H1 (cell line): ENCODE data around the gene PITPNB. TPM values are rescaled to one million over a fixed set of nuclear protein-coding genes. Genes with fewer than 3 reads are reported as not detected.

Experiments used
- CTCF ChIA-PET: fragments of 300-600 bp; sonication (Branson Sonifier 250); formaldehyde crosslinking; loops from one replicate; lab custom pipeline; 2021; ENCODE audit not compliant: partially characterized antibody; lab: Charles Lee
- POLR2A ChIA-PET: fragments of 300-600 bp; sonication (Branson Sonifier 250); formaldehyde crosslinking; loops from one replicate; lab custom pipeline; 2021; ENCODE audit warnings: inconsistent platforms; ENCODE audit not compliant: partially characterized antibody; lab: Charles Lee
- DNase-seq, 2 experiments: peaks; one replicate each; pipeline versions ENCODE4 v3.0.0 to v3.0.0-alpha.2; 2010 to 2022; ENCODE audit warnings: low spot score in 2 of 2, low read depth in 1 of 2, mixed read lengths in 1 of 2
- FAIRE-seq: peaks from 2 replicates; lab custom pipeline; 2011; peaks lifted over from hg19 to GRCh38; lab: Jason Lieb, UNC
- H2AFZ ChIP-seq: 2 replicates; pipeline ENCODE4 v1.8.1; 2012; ENCODE audit warnings: low read length, inconsistent platforms
- H2AK5ac ChIP-seq: 2 replicates; pipeline ENCODE4 v1.6.1; 2013; ENCODE audit warnings: low read depth, low read length
- H2BK120ac ChIP-seq: replicated peaks from 2 replicates; pipeline ENCODE3; 2013; ENCODE audit warnings: low read depth, low read length, inconsistent platforms
- H2BK12ac ChIP-seq: 2 replicates; pipeline ENCODE4 v1.6.1; 2013; ENCODE audit warnings: low read depth, low read length
- H2BK15ac ChIP-seq: 2 replicates; pipeline ENCODE4 v1.6.1; 2013; ENCODE audit warnings: low read length
- H2BK20ac ChIP-seq: 2 replicates; pipeline ENCODE4 v1.6.1; 2013; ENCODE audit warnings: low read length
- H2BK5ac ChIP-seq: 2 replicates; pipeline ENCODE4 v1.6.1; 2013; ENCODE audit warnings: low read depth, low read length
- H3K14ac ChIP-seq: 2 replicates; pipeline ENCODE4 v1.6.1; 2013; ENCODE audit warnings: inconsistent platforms; ENCODE audit not compliant: insufficient read length
- H3K18ac ChIP-seq: 2 replicates; pipeline ENCODE4 v1.6.1; 2013; ENCODE audit warnings: low read length; ENCODE audit errors: extremely low read depth
- H3K23ac ChIP-seq: 2 replicates; pipeline ENCODE4 v1.6.1; 2013; ENCODE audit warnings: inconsistent platforms; ENCODE audit not compliant: insufficient read length
- H3K23me2 ChIP-seq: 2 replicates; pipeline ENCODE4 v1.6.1; 2013; ENCODE audit warnings: low read depth, low read length
- H3K27ac ChIP-seq: 2 replicates; pipeline ENCODE4 v1.6.1; 2011; ENCODE audit warnings: low read depth, low read length, inconsistent platforms
- H3K27me3 ChIP-seq, 4 experiments: replicated peaks in 1 of 4; 1 replicate in 1 of 4; 2 replicates in 3 of 4; pipeline versions ENCODE4 v1.6.1 to v1.8.1; 2011 to 2013; ENCODE audit warnings: low read length in 3 of 4, mild to moderate bottlenecking in 3 of 4, inconsistent platforms in 2 of 4, mixed read lengths in 2 of 4, moderate library complexity in 1 of 4; ENCODE audit not compliant: control insufficient read depth in 3 of 4, insufficient read depth in 3 of 4; ENCODE audit errors: extremely low read depth in 1 of 4
- H3K36me3 ChIP-seq, 4 experiments: 2 replicates each; pipeline versions ENCODE4 v1.6.1 to v1.8.1; 2011 to 2013; ENCODE audit warnings: mild to moderate bottlenecking in 4 of 4, low read length in 3 of 4, moderate library complexity in 2 of 4, control low read depth in 1 of 4, inconsistent platforms in 1 of 4; ENCODE audit not compliant: insufficient read depth in 4 of 4, control insufficient read depth in 2 of 4
- H3K4ac ChIP-seq: replicated peaks from 2 replicates; pipeline ENCODE3; 2013; ENCODE audit warnings: low read length, low read depth, mixed read lengths, inconsistent platforms; ENCODE audit not compliant: insufficient read length
- H3K4me1 ChIP-seq, 4 experiments: replicated peaks in 1 of 4; 1 replicate in 1 of 4; 2 replicates in 3 of 4; pipeline versions ENCODE4 v1.6.1 to v1.8.1; 2011 to 2013; ENCODE audit warnings: low read length in 3 of 4, inconsistent platforms in 2 of 4, mixed read lengths in 1 of 4; ENCODE audit not compliant: insufficient read depth in 4 of 4, control insufficient read depth in 3 of 4
- H3K4me2 ChIP-seq, 2 experiments: 2 replicates each; pipeline versions ENCODE4 v1.6.1 to v1.8.1; 2011 to 2013; ENCODE audit warnings: low read depth in 2 of 2, low read length in 2 of 2, control low read depth in 1 of 2, inconsistent platforms in 1 of 2, mild to moderate bottlenecking in 1 of 2; ENCODE audit not compliant: insufficient read depth in 1 of 2
- H3K4me3 ChIP-seq, 4 experiments: fragments of 200-600, 300-600 bp in 1 of 4; sonication (generic), shearing (Covaris generic), sonication (Bioruptor Twin) in 1 of 4; 2 replicates each; pipeline versions ENCODE4 v1.5.1 to v1.8.1; 2011 to 2016; ENCODE audit warnings: low read length in 4 of 4, low read depth in 3 of 4, control low read depth in 2 of 4, inconsistent platforms in 2 of 4, mild to moderate bottlenecking in 2 of 4, mixed read lengths in 1 of 4, moderate library complexity in 1 of 4; ENCODE audit not compliant: insufficient read depth in 2 of 4; ENCODE audit errors: extremely low read depth in 1 of 4
- H3K56ac ChIP-seq: replicated peaks from 2 replicates; pipeline ENCODE3; 2013; ENCODE audit warnings: low read depth, mild to moderate bottlenecking, mixed read lengths, low read length, inconsistent platforms; ENCODE audit not compliant: insufficient read length
- H3K79me1 ChIP-seq: 2 replicates; pipeline ENCODE4 v1.6.1; 2013; ENCODE audit warnings: low read depth, low read length, control low read depth
- H3K79me2 ChIP-seq, 2 experiments: 2 replicates each; pipeline versions ENCODE4 v1.6.1 to v1.8.1; 2012 to 2013; ENCODE audit warnings: low read length in 2 of 2, mild to moderate bottlenecking in 2 of 2, inconsistent platforms in 1 of 2; ENCODE audit not compliant: insufficient read depth in 2 of 2, control insufficient read depth in 1 of 2
- H3K9ac ChIP-seq, 4 experiments: replicated peaks in 1 of 4; 1 replicate in 1 of 4; 2 replicates in 3 of 4; pipeline versions ENCODE4 v1.6.1 to v1.8.1; 2011 to 2013; ENCODE audit warnings: low read depth in 3 of 4, low read length in 3 of 4, control low read depth in 2 of 4, mild to moderate bottlenecking in 2 of 4, moderate library complexity in 2 of 4, inconsistent platforms in 1 of 4; ENCODE audit errors: extremely low read depth in 1 of 4
- H3K9me3 ChIP-seq, 2 experiments: 2 replicates each; pipeline versions ENCODE4 v1.6.1 to v1.8.1; 2012 to 2013; ENCODE audit warnings: mild to moderate bottlenecking in 2 of 2, moderate library complexity in 2 of 2, control low read depth in 1 of 2, inconsistent platforms in 1 of 2, low read depth in 1 of 2, low read length in 1 of 2, mixed read lengths in 1 of 2; ENCODE audit not compliant: insufficient read depth in 2 of 2
- H4K20me1 ChIP-seq, 2 experiments: replicated peaks in 1 of 2; 2 replicates each; pipeline versions ENCODE3 to v1.8.1; 2011 to 2013; ENCODE audit warnings: inconsistent platforms in 2 of 2, low read length in 2 of 2, mild to moderate bottlenecking in 1 of 2; ENCODE audit not compliant: insufficient read depth in 2 of 2, control insufficient read depth in 1 of 2
- H4K5ac ChIP-seq: 2 replicates; pipeline ENCODE4 v1.6.1; 2013; ENCODE audit warnings: low read length, low read depth, mixed read lengths, inconsistent platforms; ENCODE audit not compliant: insufficient read length
- H4K8ac ChIP-seq: 2 replicates; pipeline ENCODE4 v1.8.0; 2013; ENCODE audit warnings: mild to moderate bottlenecking, moderate library complexity, low read length, inconsistent platforms; ENCODE audit not compliant: insufficient read depth; ENCODE audit errors: extremely low read depth
- H4K91ac ChIP-seq: replicated peaks from 2 replicates; pipeline ENCODE3; 2013; ENCODE audit warnings: low read length, mixed read lengths, inconsistent platforms; ENCODE audit not compliant: insufficient read length
- KDM1A ChIP-seq: fragments of 200-600, 300-600 bp; sonication (generic); IDR thresholded peaks from 2 replicates; pipeline ENCODE4 v1.7.1; 2016; ENCODE audit warnings: mild to moderate bottlenecking, low read length, borderline replicate concordance
- POLR2A ChIP-seq, 2 experiments: IDR thresholded peaks; 1 replicate in 1 of 2; 2 replicates in 1 of 2; pipeline ENCODE4 v1.6.1; 2011; ENCODE audit warnings: low read depth in 2 of 2, low read length in 2 of 2, mild to moderate bottlenecking in 2 of 2; ENCODE audit errors: control extremely low read depth in 1 of 2
- WGBS, 2 experiments: shearing (Covaris generic) in 1 of 2; methylation state at CpG; one replicate each; pipeline versions ENCODE4 v1.1.6 to v1.1.7; 2013 to 2015; ENCODE audit warnings: low lambda C conversion rate in 2 of 2, mixed read lengths in 2 of 2, inconsistent platforms in 1 of 2, low coverage in 1 of 2, missing lambda C conversion rate in 1 of 2; ENCODE audit not compliant: insufficient replicate concordance in 2 of 2, insufficient coverage in 1 of 2, insufficient read length in 1 of 2; ENCODE audit errors: extremely low coverage in 1 of 2, missing lambda C conversion rate in 1 of 2; 5-methylcytosine and 5-hydroxymethylcytosine counted together
- polyA plus RNA-seq, 7 experiments: library from polyadenylated mRNA; depleted of rRNA in 3 of 7; stranded (reverse) in 5 of 7; unstranded in 2 of 7; fragments of >200 nt in 5 of 7; fragments of 200-250 nt in 2 of 7; gene quantifications; 1 replicate in 5 of 7; 2 replicates in 1 of 7; 4 replicates in 1 of 7; pipeline versions ENCODE4 v1.2.1 to v1.2.3, GENCODE V29; 2011 to 2013; ENCODE audit warnings: missing spikeins in 2 of 7, mixed read lengths in 2 of 7
- total RNA-seq: library from RNA; stranded (reverse); fragmentation: NEBNext Ultra II Directional; extraction: Animal tissue kit (Norgen Biotek cat#: 25700); gene quantifications from 2 replicates; pipeline ENCODE4 v1.2.1, GENCODE V29; 2021

Gene PITPNB
- total and polyA plus RNA-seq, 2 of the 8 experiments (the other 6 are each of a cell fraction or from before 2014, with no cell fraction given) = 24.6 to 89.3 TPM

GRCh38 chr22:27850000-27850521, 69.0 kb downstream of the PITPNB start:
- Histone ChIP-seq H2BK12ac (0 out of 2 replicates have a peak overlapping the region, but pooled peaks have one; percentile 11), H3K23me2 (no peaks in the 10 kb centered on the region; the same call in 1 of the 2 replicates), H4K20me1 (peaks cover 0 to 1% of the 10 kb centered on the region in 2 experiments), H3K4me3 (no peak overlapping the region), H2AK5ac (no peak overlapping the region), H3K4me2 (peak overlapping the region; percentile 1 to 53; a peak in 1 of 4 replicates), H3K9me3 (no peaks in the 10 kb centered on the region), H3K4ac (no peak overlapping the region), H3K23ac (no peak overlapping the region), H2BK20ac (no peak overlapping the region), H3K18ac (peak overlapping the region; percentile 24; the same call in 1 of the 2 replicates), H3K56ac (no peak overlapping the region), H3K9ac (no peak overlapping the region; a peak in 3 of 7 replicates), H3K27me3 (no peaks in the 10 kb centered on the region), H4K8ac (no peak overlapping the region), H2BK120ac (peak overlapping the region; percentile 31), H2BK15ac (no peak overlapping the region), H3K4me1 (peaks cover 7 to 21% (median 17%) of the 10 kb centered on the region in 4 experiments), H2BK5ac (0 out of 2 replicates have a peak overlapping the region, but pooled peaks have one; percentile 45), H4K5ac (no peak overlapping the region), H4K91ac (peak overlapping the region; percentile 21), H3K36me3 (peaks cover 0 to 50% (median 12%) of the 10 kb centered on the region in 4 experiments; a peak in 7 of 8 replicates), H3K79me1 (no peaks in the 10 kb centered on the region; the same call in 1 of the 2 replicates), H3K79me2 (no peaks in the 10 kb centered on the region), H3K14ac (no peak overlapping the region), H2AFZ (no peak overlapping the region), H3K27ac (peak overlapping the region; percentile 59; the same call in 1 of the 2 replicates)
- POLR2A ChIA-PET = interaction anchor here (0.9 to 1.5 kb wide), 2 partner anchors 10 to 37 kb away, joined by 3 to 5 read pairs; no protein-coding TSS in a partner anchor
- 70% methylated on average over 6 of the region's 6 CpGs; no CpG with 5 or more reads in 1 of the 2 experiments for WGBS, 2 experiments
- DNase-seq = peak in 1 of 2 experiments; percentile 42
- CTCF ChIA-PET = interaction anchor here (0.9 to 1.7 kb wide), 4 partner anchors 25 to 36 kb away, joined by 3 to 8 read pairs (median 5); no protein-coding TSS in a partner anchor
- FAIRE-seq = peak; percentile 77
- 0 out of 3 replicates have a peak, but pooled peaks of 1 of the 2 experiments have one; percentile 14 for TF ChIP-seq POLR2A (IDR thresholded peaks at IDR 0.05; ENCODE audit: control extremely low read depth in 1 of 2, low read depth in 2 of 2, low read length in 2 of 2)
- TF ChIP-seq KDM1A = no peak
